ENCODE results near the gene PRKN.
"Not testable (repeated sequence)": the region's sequence is repeated elsewhere in the genome, so short reads cannot be mapped to it uniquely, and the experiment has no call there.

Gene PRKN

GRCh38 chr6:161880056-161880455, 847.5 kb downstream of the PRKN start:
- no peak for DNase-seq

GRCh38 chr6:161876231-161876630, 851.3 kb downstream of the PRKN start:
- DNase-seq = no peak

DNA sequence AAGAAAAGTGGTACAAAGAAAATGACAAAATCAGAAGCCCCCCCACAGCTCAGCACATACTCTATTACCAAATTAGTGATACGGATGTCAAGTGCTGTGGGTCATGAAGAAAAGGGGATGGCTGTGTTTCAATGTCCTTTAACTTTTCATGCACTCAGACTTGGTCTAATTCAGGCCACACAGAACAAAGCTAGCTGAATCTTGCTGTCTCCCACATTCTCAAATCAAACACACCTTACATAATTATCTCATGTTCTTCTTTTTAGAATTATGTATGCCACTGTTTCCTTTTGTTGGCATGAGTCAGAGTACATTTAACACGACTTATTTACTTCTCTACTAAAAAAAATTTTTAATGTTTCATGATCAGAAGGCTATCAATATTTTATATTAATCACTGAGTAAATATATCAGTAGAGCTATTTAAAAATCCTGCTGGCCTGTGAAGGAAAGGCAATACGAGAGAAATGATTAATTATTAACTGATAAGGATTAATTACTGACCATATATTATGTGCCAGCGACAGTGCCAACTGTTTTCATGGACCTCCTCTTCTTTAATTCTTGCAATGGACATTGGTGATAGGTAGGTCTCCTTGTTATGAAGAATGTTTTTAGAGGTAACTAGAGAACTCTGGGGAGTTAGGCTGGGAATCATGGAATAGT, 857.2 kb downstream of the PRKN start:
- DNase-seq = no peak

GRCh38 chr6:161869491-161869890, 858.1 kb downstream of the PRKN start:
- no peak for DNase-seq

GRCh38 chr6:161866570-161866969, 861.0 kb downstream of the PRKN start:
- no peak for DNase-seq

DNA sequence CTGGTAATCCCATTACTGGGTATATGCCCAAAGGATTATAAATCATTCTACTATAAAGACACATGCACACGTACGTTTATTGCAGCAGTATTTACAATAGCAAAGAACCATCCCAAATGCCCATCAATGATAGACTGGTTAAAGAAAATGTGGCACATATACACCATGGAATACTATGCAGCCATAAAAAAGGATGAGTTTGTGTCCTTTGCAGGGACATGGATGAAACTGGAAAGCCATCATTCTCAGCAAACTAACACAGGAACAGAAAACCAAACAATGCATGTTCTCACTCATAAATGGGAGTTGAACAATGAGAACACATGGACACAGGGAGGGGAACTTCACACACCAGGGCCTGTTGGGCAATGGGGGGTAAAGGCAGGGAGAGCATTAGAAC, 866.5 kb downstream of the PRKN start:
- DNase-seq = not testable (repeated sequence)

DNA sequence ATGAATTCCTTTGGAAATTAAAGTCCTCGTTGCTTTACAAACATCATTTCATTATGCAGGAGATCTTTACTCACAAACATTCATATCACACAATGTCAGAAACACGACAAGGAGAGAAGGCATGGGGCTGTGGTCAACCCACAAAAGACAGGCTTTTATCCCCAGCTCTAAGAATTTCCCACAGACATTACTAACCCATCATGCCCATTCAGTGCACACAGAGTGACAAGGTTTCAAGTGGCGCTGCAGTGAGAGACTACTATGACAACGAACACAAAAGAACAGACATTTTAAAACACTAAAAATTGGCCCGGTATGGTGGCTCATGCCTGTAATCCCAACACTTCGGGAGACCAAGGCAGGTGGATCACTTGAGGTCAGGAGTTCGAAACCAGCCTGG, 873.9 kb downstream of the PRKN start:
- no peak for DNase-seq

GRCh38 chr6:161851486-161851885, 876.1 kb downstream of the PRKN start:
- not testable (repeated sequence) for DNase-seq

DNA sequence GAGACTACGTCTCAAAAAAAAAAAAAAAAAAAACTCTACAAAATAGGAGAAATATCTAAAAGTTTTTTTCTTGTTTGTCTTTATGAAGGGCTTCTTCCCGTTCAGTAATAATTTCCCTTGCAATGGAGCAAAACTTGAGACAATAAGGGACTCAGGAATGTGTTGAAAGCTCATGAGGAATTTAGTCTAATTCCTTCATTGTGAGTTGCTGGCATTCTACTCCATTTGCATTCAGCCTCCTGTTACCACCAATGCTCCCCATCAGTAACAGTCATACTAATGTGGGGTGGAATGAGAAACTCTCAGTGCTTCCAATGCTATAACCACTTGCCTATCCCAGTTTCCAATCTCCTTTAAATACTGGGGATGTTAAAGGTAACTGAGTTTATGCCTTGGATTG, 877.0 kb downstream of the PRKN start:
- no peak for DNase-seq

- DNase-seq = no peak
These were observed 879.9 kb downstream of the PRKN start for GRCh38 chr6:161847628-161848027.

- DNase-seq = no peak
These were observed 882.8 kb downstream of the PRKN start for GRCh38 chr6:161844804-161845203.

- no peak for DNase-seq
These were observed 884.5 kb downstream of the PRKN start for GRCh38 chr6:161843066-161843465.

GRCh38 chr6:161840380-161840779, 887.2 kb downstream of the PRKN start:
- no peak for DNase-seq

- DNase-seq = no peak
These were observed 889.1 kb downstream of the PRKN start for GRCh38 chr6:161838306-161839035.

- no peak for DNase-seq
These were observed 889.7 kb downstream of the PRKN start for GRCh38 chr6:161837854-161838253.

- no peak for DNase-seq
These were observed 890.2 kb downstream of the PRKN start for GRCh38 chr6:161837449-161837735.

GRCh38 chr6:161836643-161837448, 890.7 kb downstream of the PRKN start:
- no peak for DNase-seq

DNA sequence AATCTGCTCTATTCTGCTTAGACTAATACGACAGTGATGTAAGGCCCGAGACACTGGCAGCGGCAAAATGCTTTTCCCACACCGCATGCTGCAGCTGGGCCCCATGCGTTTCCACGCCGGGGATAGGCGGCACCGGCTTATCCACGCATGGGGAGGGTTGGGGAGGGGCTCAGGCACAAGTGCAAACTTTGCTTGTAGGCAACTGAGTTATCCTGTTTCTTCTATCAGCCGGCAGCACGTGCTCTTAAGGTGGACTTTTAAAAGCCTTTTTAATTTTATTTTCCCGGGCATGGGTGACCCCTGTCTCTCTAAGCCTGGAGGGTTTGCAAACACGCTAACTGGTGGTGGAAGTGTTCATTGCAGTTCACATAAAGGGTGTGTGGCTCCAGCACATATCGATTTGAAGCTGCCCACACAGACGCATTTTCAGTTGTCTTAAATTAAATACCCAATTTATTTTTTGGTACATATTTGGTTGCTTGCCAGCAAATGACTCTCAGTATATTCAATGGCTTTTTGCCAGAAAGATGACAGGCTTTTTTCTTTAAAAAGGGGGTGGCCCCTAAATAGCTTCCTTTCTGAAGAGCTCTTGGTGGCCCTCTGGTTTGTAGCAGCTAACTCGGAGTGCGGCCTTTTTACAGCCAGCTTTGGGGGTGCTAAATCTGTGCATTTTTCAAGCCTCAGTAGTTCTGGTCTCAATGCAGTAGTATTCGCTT, 891.9 kb downstream of the PRKN start:
- DNase-seq = no peak

- DNase-seq = no peak
These were observed 893.1 kb downstream of the PRKN start for GRCh38 chr6:161834426-161834825.

GRCh38 chr6:161833099-161833860, 894.3 kb downstream of the PRKN start:
- DNase-seq = no peak

DNA sequence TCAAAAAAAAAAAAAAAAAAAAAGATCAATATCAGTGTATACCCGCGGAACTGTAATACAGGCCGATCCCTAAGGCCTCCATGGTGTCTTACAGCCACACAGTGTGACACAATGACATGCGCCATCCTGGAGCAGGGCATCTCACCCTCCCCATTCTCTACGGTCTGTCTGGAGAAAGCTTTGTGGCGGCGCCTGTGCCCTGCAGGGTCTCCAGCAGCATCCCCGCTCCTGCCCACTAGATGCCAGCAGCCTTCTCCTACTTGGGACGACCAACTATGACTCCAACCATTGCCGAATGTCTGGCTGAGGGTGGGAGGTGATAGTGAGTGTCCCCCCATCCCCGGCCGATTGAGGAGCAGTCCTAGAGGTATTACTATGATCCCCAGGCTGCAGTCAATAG, 894.9 kb downstream of the PRKN start:
- DNase-seq = no peak

- DNase-seq = no peak
These were observed 896.5 kb downstream of the PRKN start for GRCh38 chr6:161830866-161831616.
